Measurements from ENCODE around the gene IL34.
"Not testable (repeated sequence)": the region's sequence is repeated elsewhere in the genome, so short reads cannot be mapped to it uniquely, and the experiment has no call there.

The IL34 gene

DNA sequence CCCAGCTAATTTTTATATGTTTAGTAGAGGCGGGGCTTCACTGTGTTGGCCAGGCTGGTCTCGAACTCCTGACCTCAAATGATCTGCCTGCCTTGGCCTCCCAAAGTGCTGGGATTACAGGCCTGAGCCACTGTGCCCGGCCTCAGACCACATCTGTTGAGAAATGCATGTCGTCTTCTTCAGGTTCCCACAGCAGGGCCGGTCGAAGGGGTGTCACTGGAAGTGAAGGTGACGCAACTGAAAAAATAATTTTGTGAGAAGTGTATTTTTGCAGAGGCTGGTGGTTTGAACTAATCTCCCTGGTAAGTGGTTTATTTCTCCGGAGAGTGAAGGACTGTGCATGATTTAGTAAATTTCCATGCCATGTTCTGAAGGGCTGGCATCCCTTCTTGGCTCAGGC is 33.4 kb upstream of the IL34 start:
- H3K4me2 ChIP-seq (ENCODE audit: low read length) = no peak overlapping the region
- no peaks in the 10 kb centered on the region for H3K36me3 ChIP-seq (ENCODE audit: control insufficient read depth, insufficient read depth, low read length)
- H3K27me3 ChIP-seq (ENCODE audit: control insufficient read depth, insufficient read depth, low read length) = no peaks in the 10 kb centered on the region
- H3K27ac ChIP-seq = no peak overlapping the region
- H3K4me1 ChIP-seq = peaks cover 8% of the 10 kb centered on the region
- no peak overlapping the region for H3K4me3 ChIP-seq (ENCODE audit: low read depth, low read length)
- no peak overlapping the region for H3K9ac ChIP-seq
- H3K79me2 ChIP-seq = no peaks in the 10 kb centered on the region
- TF ChIP-seq, protein P1, sequence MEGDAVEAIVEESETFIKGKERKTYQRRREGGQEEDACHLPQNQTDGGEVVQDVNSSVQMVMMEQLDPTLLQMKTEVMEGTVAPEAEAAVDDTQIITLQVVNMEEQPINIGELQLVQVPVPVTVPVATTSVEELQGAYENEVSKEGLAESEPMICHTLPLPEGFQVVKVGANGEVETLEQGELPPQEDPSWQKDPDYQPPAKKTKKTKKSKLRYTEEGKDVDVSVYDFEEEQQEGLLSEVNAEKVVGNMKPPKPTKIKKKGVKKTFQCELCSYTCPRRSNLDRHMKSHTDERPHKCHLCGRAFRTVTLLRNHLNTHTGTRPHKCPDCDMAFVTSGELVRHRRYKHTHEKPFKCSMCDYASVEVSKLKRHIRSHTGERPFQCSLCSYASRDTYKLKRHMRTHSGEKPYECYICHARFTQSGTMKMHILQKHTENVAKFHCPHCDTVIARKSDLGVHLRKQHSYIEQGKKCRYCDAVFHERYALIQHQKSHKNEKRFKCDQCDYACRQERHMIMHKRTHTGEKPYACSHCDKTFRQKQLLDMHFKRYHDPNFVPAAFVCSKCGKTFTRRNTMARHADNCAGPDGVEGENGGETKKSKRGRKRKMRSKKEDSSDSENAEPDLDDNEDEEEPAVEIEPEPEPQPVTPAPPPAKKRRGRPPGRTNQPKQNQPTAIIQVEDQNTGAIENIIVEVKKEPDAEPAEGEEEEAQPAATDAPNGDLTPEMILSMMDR (IDR thresholded peaks at IDR 0.05) = no peak
- H3K9me3 ChIP-seq (ENCODE audit: control insufficient read depth, low read length) = no peaks in the 10 kb centered on the region
- H2AFZ ChIP-seq = no peak overlapping the region

DNA sequence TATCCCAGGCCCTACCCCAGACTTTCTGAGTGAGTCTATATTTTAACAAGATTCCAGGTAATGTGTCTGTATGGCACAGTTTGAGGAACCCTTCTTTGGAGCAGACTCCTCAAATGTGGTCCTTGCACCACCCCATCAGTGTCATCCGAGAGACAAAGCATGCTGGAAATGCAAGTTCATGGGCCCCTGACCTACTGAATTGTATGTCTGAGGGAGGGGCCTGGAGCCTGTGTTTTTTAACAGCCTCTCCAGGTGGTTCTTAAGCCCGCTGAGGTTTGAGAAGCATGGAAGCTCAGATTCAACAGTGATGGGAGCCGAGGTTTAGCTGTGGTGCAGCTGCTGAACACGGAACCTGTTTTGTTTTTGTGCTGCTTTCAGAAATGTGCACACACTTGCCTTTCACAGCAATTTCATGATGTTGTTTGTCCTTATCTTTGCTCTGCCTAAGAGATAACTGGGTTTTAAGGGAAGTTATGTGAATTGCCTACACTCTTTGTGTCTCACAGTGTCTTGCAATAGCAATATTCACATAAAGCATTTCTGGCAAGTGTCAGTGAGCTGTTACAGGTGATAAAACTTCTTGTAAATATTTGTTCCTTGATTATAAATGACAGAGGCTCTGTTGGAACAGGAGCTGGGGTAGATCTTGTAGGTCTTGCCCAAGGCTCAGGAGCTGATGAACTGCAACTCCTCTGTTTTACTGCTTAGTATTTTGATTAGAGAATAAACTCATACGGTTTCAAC is 32.0 kb upstream of the IL34 start:
- peaks cover 8% of the 10 kb centered on the region for H3K4me1 ChIP-seq
- H3K4me2 ChIP-seq (ENCODE audit: low read length) = no peak overlapping the region
- H3K4me3 ChIP-seq (ENCODE audit: low read depth, low read length) = no peak overlapping the region
- no peaks in the 10 kb centered on the region for H3K79me2 ChIP-seq
- H3K27me3 ChIP-seq (ENCODE audit: control insufficient read depth, insufficient read depth, low read length) = no peaks in the 10 kb centered on the region
- peak overlapping the region; percentile 48 for H2AFZ ChIP-seq
- TF ChIP-seq, protein P1 (IDR thresholded peaks at IDR 0.05) = no peak
- H3K9ac ChIP-seq = no peak overlapping the region
- no peaks in the 10 kb centered on the region for H3K36me3 ChIP-seq (ENCODE audit: control insufficient read depth, insufficient read depth, low read length)
- H3K27ac ChIP-seq = no peak overlapping the region
- no peaks in the 10 kb centered on the region for H3K9me3 ChIP-seq (ENCODE audit: control insufficient read depth, low read length)

DNA sequence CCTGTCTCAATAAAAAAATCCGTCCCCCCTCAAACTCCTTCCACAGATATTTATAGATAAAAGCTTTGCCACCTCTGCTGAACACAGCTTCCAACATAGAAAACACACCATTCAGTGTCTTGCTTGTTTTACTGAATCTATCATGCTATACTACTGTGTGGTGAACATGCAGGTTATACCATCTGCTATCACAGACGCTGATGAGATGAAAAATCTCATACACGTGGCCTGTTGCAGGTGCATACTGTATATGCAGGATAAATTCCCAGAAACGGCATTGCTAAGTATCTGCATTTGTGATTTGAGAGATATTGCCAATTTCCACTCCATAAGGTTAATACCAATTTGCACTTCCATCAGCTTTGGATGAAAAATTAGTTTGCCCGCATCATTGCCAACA is 30.4 kb upstream of the IL34 start:
- no peaks in the 10 kb centered on the region for H3K27me3 ChIP-seq (ENCODE audit: control insufficient read depth, insufficient read depth, low read length)
- H3K4me3 ChIP-seq (ENCODE audit: low read depth, low read length) = no peak overlapping the region
- no peak overlapping the region for H2AFZ ChIP-seq
- TF ChIP-seq, protein P1 (IDR thresholded peaks at IDR 0.05) = no peak
- H3K9ac ChIP-seq = no peak overlapping the region
- H3K27ac ChIP-seq = no peak overlapping the region
- H3K9me3 ChIP-seq (ENCODE audit: control insufficient read depth, low read length) = no peaks in the 10 kb centered on the region
- H3K36me3 ChIP-seq (ENCODE audit: control insufficient read depth, insufficient read depth, low read length) = no peaks in the 10 kb centered on the region
- peaks cover 8% of the 10 kb centered on the region for H3K4me1 ChIP-seq
- no peak overlapping the region for H3K4me2 ChIP-seq (ENCODE audit: low read length)
- no peaks in the 10 kb centered on the region for H3K79me2 ChIP-seq

DNA sequence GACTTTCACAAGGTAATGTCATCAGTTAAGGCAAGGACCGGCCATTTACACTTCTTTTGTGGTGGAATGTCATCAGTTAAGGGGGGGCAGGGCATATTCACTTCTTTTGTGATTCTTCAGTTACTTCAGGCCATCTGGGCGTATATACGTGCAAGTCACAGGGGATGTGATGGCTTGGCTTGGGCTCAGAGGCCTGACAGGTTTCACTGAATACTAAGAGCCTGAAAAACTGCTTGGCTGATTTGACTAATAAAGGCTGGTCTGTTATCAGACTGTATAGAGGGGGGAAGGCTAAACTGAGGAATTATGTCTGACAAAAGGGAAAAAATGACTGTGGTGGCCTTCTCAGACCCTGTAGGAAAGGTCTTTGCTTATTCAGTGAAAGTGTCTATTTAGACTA is 24.5 kb upstream of the IL34 start:
- not testable (repeated sequence) for H2AFZ ChIP-seq; H3K79me2 ChIP-seq; H3K4me1 ChIP-seq; H3K4me2 ChIP-seq (ENCODE audit: low read length); H3K9me3 ChIP-seq (ENCODE audit: control insufficient read depth, low read length); H3K36me3 ChIP-seq (ENCODE audit: control insufficient read depth, insufficient read depth, low read length); H3K27ac ChIP-seq; H3K9ac ChIP-seq; H3K27me3 ChIP-seq (ENCODE audit: control insufficient read depth, insufficient read depth, low read length); H3K4me3 ChIP-seq (ENCODE audit: low read depth, low read length)

DNA sequence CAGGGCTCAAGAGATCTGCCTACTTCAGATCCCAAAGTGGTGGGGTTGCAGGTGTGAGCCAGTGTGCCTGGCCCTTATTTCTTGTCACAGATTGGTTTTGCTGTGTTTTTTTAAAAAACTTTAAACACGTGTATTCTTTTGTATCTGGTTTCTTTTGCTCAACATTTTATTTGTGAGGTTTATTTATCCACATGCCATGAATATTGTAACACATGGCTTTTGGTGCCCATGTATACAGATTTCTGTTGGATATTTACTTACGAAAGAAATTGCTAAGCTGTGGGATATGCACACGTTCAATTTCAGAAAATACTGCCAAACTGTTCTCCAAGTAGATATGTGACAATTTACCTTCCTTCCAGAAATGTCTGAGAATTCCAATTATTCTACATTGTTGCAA is 18.7 kb upstream of the IL34 start:
- Histone ChIP-seq H3K79me2 (no peaks in the 10 kb centered on the region), H3K36me3 (ENCODE audit: control insufficient read depth, insufficient read depth, low read length) (no peaks in the 10 kb centered on the region), H3K27ac (no peak overlapping the region), H3K4me3 (ENCODE audit: low read depth, low read length) (no peak overlapping the region), H3K9me3 (ENCODE audit: control insufficient read depth, low read length) (no peaks in the 10 kb centered on the region), H3K4me1 (no peaks in the 10 kb centered on the region), H3K4me2 (ENCODE audit: low read length) (no peak overlapping the region), H2AFZ (no peak overlapping the region), H3K27me3 (ENCODE audit: control insufficient read depth, insufficient read depth, low read length) (no peaks in the 10 kb centered on the region), H3K9ac (no peak overlapping the region)
- TF ChIP-seq, protein P1 (IDR thresholded peaks at IDR 0.05) = no peak

Measured in parathyroid adenoma (tissue), 2 donors.